NCI-H2029 treated with DMSO at 0.1 percent for 48 hours (cell line): ENCODE results near the gene KIFC1.
"Not testable (repeated sequence)": the region's sequence is repeated elsewhere in the genome, so short reads cannot be mapped to it uniquely, and the experiment has no call there.

ENCODE experiments used
- DNase-seq: peaks from one replicate; lab custom pipeline; 2025; lab: John Stamatoyannopoulos, UW

The KIFC1 gene

GRCh38 chr6:33373960-33374910 is 17.4 kb upstream of the KIFC1 start:
- DNase-seq, result no peak

- DNase-seq, result no peak
Measured at GRCh38 chr6:33375143-33375671, 16.4 kb upstream of the KIFC1 start.

GRCh38 chr6:33377171-33377570 is 14.5 kb upstream of the KIFC1 start:
- no peak for DNase-seq

- not testable (repeated sequence) for DNase-seq
Measured at GRCh38 chr6:33379184-33379583, 12.4 kb upstream of the KIFC1 start.

DNA sequence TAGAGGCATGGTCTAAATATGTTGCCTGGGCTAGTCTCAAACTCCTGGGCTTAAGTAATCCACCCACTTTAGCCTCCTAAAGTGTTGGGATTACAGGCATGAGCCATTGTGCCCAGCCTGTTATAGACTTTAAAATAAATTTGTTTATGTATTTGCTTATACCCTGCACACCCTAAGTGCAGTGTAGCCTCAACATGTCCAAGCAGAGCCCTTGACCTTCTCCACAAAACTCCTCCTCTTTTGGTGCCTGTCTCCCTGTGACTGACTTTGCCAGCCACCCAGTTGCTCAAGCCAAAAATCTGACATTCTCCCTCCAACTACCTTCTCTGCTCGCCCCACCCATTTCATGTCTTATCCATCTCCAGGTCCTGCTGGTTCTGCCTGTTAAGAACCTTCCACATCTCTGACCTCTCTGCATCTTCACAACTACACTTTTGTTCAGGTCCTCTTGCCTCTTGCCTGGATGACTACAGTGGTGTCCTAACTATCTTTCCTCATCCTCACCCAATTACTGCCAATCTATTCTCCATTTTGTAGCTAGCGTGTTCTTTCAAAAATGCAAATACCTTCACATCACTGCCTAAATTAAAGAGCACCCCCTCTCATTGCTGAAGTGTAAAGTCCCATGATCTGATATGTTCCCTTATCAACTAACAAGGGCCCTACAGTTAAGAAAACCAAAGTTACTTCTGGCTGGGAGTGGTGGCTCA is 11.2 kb upstream of the KIFC1 start:
- DNase-seq, result no peak

- no peak for DNase-seq
Measured at GRCh38 chr6:33383427-33384185, 8.0 kb upstream of the KIFC1 start.

DNA sequence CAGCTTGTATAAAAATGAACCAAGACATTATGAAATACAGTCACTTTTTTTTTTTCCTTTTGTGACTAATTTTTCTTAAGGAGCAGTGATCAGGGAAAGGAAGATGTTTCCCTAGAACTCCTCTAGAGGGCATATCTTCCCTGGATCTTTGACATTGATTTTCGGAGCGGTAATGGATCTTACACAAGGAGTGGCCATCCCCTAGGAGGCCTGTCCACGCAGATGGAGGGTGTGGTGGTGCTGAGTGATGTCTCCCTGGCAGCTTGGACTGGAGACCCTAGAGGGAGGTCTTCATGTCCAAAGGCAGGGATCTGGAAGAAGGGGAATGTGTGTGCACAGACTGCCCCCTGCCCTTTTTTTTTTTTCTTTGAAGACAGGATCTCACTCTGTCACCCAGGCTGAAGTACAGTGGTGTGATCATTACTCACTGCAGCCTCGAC is 7.0 kb upstream of the KIFC1 start:
- DNase-seq, result no peak

GRCh38 chr6:33390173-33390572 is 1.4 kb upstream of the KIFC1 start:
- DNase-seq, result no peak

GRCh38 chr6:33390767-33391277 is 801 bp upstream of the KIFC1 start:
- DNase-seq, result no peak

DNA sequence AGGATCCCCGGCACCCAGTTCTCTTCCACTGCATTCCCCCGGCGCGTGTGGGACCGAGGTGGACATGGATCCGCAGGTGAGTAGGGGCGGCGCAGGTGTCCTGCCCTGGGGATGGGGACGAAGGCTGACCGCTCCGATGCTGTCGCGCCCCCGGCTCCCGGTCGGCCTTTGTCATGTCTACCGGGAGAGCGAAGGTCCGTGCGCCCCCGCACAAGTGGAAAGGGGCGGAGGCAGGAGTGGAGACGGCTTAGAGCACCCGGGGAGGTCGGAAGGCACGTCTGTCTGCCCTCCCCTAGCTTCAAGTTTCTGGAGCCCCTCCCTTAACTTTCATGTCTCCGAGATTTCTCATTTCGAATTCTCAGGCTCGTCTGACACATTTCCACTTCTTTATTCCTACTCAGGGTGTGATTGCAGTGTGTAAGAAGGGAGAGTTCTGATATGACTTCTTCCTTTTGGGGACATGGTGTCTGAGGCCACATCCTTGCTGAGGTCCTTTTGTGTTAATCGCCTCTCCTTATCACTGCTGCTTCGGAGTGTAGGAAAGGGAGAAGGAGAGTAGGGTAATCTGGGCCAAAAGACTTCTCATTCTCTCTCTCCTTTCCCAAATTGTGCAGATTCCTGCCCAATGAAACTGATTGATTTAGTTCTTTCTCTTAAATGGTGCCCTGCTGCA is 435 bp downstream of the KIFC1 start:
- no peak for DNase-seq

GRCh38 chr6:33392595-33392948 is 949 bp downstream of the KIFC1 start:
- DNase-seq, result no peak

DNA sequence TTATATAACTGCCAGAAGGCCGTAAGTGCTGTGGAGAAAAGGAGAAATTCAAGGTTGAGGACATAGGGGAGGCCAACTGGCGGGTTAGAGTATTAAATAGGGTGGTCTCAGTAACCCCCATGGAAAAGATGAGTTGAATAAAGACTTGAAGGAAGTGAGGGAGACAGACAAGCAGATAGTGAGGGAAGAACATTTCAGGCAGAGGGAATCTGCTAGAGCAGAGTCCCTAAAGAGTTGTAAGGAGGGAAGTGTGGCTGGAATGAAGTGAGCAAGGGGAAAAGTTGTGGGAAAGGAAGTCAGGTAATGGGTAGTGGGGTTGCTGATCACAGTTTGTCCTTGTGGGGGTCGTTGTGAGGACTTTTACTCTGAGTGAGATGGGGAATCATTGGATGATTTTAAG is 1.4 kb downstream of the KIFC1 start:
- no peak for DNase-seq

DNA sequence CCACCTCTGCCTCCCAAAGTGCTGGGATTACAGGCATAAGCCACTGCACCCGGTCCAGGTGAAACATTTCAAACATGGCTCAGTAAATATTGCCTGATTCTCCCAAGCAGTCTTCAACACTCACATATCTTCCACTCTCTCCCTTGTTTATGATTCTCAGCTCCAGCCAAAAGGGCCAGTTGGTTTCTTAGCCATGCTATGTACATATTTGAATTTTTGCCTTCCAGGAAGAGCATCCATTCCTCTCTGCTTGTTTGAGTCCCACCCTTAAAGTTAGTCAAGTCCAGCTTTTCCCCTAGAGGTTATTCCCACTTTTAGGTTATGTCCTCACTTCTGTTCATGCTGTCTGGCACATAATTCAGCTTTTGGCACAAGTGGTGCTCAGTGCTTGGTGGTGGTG is 5.9 kb downstream of the KIFC1 start:
- DNase-seq, result no peak

GRCh38 chr6:33398601-33399000 is 7.0 kb downstream of the KIFC1 start:
- not testable (repeated sequence) for DNase-seq

DNA sequence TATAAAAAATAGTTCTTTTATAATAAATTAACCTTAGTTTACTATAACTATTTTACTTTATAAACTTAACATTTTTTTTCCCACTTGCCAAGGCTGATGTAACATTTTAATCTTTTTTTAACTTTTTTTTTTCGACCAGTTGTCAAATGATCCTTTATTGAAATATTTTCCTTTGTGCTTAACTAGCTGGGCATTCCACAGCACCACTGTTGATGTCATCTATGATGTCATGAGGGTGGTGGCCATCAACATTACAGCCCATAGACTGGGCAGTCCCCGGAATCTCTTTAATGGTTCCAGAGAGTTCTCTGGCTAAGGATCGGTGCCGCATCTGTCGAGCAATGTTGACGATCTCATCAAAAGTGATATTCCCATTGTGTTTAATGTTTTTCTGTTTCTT is 8.3 kb downstream of the KIFC1 start:
- DNase-seq, result not testable (repeated sequence)

GRCh38 chr6:33404884-33405283 is 13.3 kb downstream of the KIFC1 start:
- no peak for DNase-seq

GRCh38 chr6:33405386-33405940 is 13.8 kb downstream of the KIFC1 start:
- DNase-seq, result no peak

GRCh38 chr6:33406126-33406525 is 14.5 kb downstream of the KIFC1 start:
- DNase-seq, result no peak

GRCh38 chr6:33407132-33407718 is 15.6 kb downstream of the KIFC1 start:
- no peak for DNase-seq

DNA sequence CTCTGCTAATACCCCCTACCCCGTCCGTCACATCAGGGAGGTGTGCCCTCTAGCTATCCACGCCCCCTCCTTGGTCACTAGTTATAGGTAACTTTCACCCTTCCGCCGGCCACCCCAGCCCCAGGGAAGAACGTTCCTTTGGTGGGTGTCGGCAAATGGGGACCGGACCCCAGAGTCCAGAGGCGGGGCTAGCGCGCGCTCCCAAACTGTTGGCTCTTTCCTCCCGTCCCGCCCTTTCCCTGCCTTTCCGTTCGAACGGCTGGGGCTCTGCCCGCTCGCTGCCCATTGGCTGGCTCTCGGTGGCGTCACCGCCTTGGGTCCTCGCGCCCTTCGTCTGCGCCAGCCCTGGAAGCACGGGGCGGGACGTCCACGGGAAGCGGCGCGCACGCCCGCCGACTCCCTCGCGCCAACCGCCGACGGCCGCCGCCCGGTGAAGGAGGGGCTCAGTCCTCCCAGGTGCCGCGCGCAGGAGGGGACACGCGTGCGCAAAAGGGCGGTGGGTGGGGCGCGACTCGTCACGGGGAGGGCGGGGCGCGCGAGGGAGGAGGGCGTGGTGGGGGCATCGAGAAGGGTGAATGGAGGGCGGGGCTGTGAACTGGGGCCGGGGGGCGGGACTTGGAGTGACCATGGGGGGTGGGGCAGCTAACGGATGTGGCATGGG is 18.6 kb downstream of the KIFC1 start:
- peak; percentile 93 for DNase-seq
